K562 (cell line): Measurements from ENCODE around the gene PRR11. TPM values are rescaled to one million over a fixed set of nuclear protein-coding genes. Genes with fewer than 3 reads are reported as not detected.

Experiments used
- ATAC-seq: fragments of 200-7000 bp; cut with Tn5 transposase; 3 replicates; pipeline ENCODE4 v1.9.1; 2020; ENCODE audit warnings: moderate library complexity
- BruUV-seq: library from RNA; stranded (reverse); fragments of 400-500 nt; replicated peaks from 2 replicates; lab custom pipeline; 2021; lab: Mats Ljungman, UMichigan
- CTCF ChIA-PET: fragments of 300-600 bp; formaldehyde crosslinking; extraction: SDS; loops from one replicate; lab custom pipeline; 2021; ENCODE audit warnings: low intra/inter-chr PET ratio; lab: Yijun Ruan, JAX
- POLR2A ChIA-PET: fragments of 300-600, 350-650 bp; sonication (Branson Sonifier 250); formaldehyde crosslinking; extraction: SDS; loops from one replicate; lab custom pipeline; 2021; ENCODE audit warnings: antibody characterized with exemption, inconsistent platforms; lab: Yijun Ruan, JAX
- DNase-seq, 4 experiments: peaks; one replicate each; pipeline versions ENCODE4 v3.0.0 to v3.0.0-alpha.2; 2011 to 2018; ENCODE audit warnings: low spot score in 3 of 4, mixed read lengths in 3 of 4; ENCODE audit errors: extremely low read depth in 1 of 4
- FAIRE-seq: peaks from 2 replicates; lab custom pipeline; 2011; peaks lifted over from hg19 to GRCh38; lab: Jason Lieb, UNC
- H2AFZ ChIP-seq: 2 replicates; pipeline ENCODE4 v1.6.0; 2011; ENCODE audit warnings: low read depth, low read length, control low read depth, inconsistent platforms
- H3K27ac ChIP-seq: fragments of 200-600 bp; 3 replicates; pipeline ENCODE4 v1.8.0; 2011; ENCODE audit warnings: low read depth, mild to moderate bottlenecking, control low read depth, inconsistent platforms, low read length, moderate library complexity, mixed read lengths; ENCODE audit errors: extremely low read depth
- H3K27me3 ChIP-seq, 2 experiments: fragments of 300-600 bp in 1 of 2; 2 replicates in 1 of 2; 3 replicates in 1 of 2; pipeline versions ENCODE4 v1.6.0 to v1.8.0; 2011; ENCODE audit warnings: inconsistent platforms in 2 of 2, low read length in 2 of 2, mild to moderate bottlenecking in 1 of 2, mixed read lengths in 1 of 2, moderate library complexity in 1 of 2; ENCODE audit not compliant: control insufficient read depth in 2 of 2, insufficient read depth in 2 of 2
- H3K36me3 ChIP-seq: fragments of 300-600 bp; 3 replicates; pipeline ENCODE4 v1.8.0; 2011; ENCODE audit warnings: mild to moderate bottlenecking, low read length, inconsistent platforms; ENCODE audit not compliant: control insufficient read depth, insufficient read depth
- H3K4me1 ChIP-seq, 2 experiments: fragments of 200-600 bp in 1 of 2; replicated peaks in 1 of 2; 2 replicates in 1 of 2; 3 replicates in 1 of 2; pipeline versions ENCODE4 v1.5.1 to v1.8.0; 2011; ENCODE audit warnings: inconsistent platforms in 2 of 2, low read length in 2 of 2, mild to moderate bottlenecking in 1 of 2, mixed read lengths in 1 of 2, moderate library complexity in 1 of 2; ENCODE audit not compliant: control insufficient read depth in 2 of 2, insufficient read depth in 2 of 2
- H3K4me2 ChIP-seq: 2 replicates; pipeline ENCODE4 v1.6.1; 2011; ENCODE audit warnings: low read length, control low read depth, inconsistent platforms, mixed read lengths; ENCODE audit not compliant: insufficient read depth
- H3K4me3 ChIP-seq: fragments of 200-600 bp; sonication (generic), shearing (Covaris generic); 2 replicates; pipeline ENCODE4 v1.5.1; 2016; ENCODE audit warnings: control low read depth, inconsistent platforms
- H3K79me2 ChIP-seq: fragments of 200-600 bp; 3 replicates; pipeline ENCODE4 v1.8.0; 2011; ENCODE audit warnings: low read length, inconsistent platforms; ENCODE audit not compliant: control insufficient read depth, insufficient read depth
- H3K9ac ChIP-seq, 2 experiments: 2 replicates each; pipeline versions ENCODE4 v1.6.0 to v1.6.1; 2011; ENCODE audit warnings: low read depth in 2 of 2, low read length in 2 of 2, control low read depth in 1 of 2, inconsistent platforms in 1 of 2, mild to moderate bottlenecking in 1 of 2, mixed read lengths in 1 of 2; ENCODE audit not compliant: insufficient read depth in 1 of 2
- H3K9me1 ChIP-seq: one replicate; pipeline ENCODE4 v1.6.0; 2011; ENCODE audit warnings: inconsistent platforms, mild to moderate bottlenecking, low read length, moderate library complexity; ENCODE audit not compliant: control insufficient read depth, insufficient read depth
- H3K9me3 ChIP-seq: replicated peaks from 2 replicates; pipeline ENCODE4 v1.5.1; 2011; ENCODE audit warnings: low read depth, low read length, inconsistent platforms; ENCODE audit not compliant: control insufficient read depth, insufficient read depth
- H4K20me1 ChIP-seq: replicated peaks from 2 replicates; pipeline ENCODE4 v1.6.1; 2011; ENCODE audit warnings: low read length, inconsistent platforms, mixed read lengths; ENCODE audit not compliant: control insufficient read depth, insufficient read depth
- ILK ChIP-seq: fragments of 450-650 bp; IDR thresholded peaks from 2 replicates; pipeline ENCODE4 v1.6.1; 2016; ENCODE audit warnings: missing genetic modification characterization, low read depth, mild to moderate bottlenecking, missing compliant biosample characterization, moderate library complexity, borderline replicate concordance
- NR2C2 ChIP-seq, 2 experiments: fragments of 200-800 bp in 1 of 2; sonication (Bioruptor generic) in 1 of 2; sonication (generic) in 1 of 2; formaldehyde crosslinking in 1 of 2; IDR thresholded peaks; 2 replicates each; pipeline versions ENCODE4 v1.6.1 to v1.8.0; 2016 to 2022; ENCODE audit warnings: mild to moderate bottlenecking in 1 of 2, missing compliant biosample characterization in 1 of 2, missing genetic modification characterization in 1 of 2, missing genetic modification reagents in 1 of 2
- PCBP1 ChIP-seq: fragments of 200-400 bp; formaldehyde crosslinking; IDR thresholded peaks from 2 replicates; pipeline ENCODE4 v1.6.1; 2018; ENCODE audit warnings: mild to moderate bottlenecking, low read depth, low read length; ENCODE audit not compliant: poor library complexity, severe bottlenecking
- PTTG1 ChIP-seq: fragments of 450-650 bp; IDR thresholded peaks from 2 replicates; pipeline ENCODE4 v1.6.1; 2016; ENCODE audit warnings: low read depth, mild to moderate bottlenecking, missing genetic modification characterization, missing compliant biosample characterization
- STAG1 ChIP-seq: sonication (generic); formaldehyde crosslinking; IDR thresholded peaks from 2 replicates; pipeline ENCODE4 v1.5.0; 2020; ENCODE audit warnings: missing genetic modification reagents, borderline replicate concordance
- THRA ChIP-seq: fragments of 450-650 bp; IDR thresholded peaks from 2 replicates; pipeline ENCODE4 v1.6.1; 2017; ENCODE audit warnings: mild to moderate bottlenecking, moderate library complexity
- ZBTB11 ChIP-seq, 3 experiments: fragments of 200-800 bp in 1 of 3; fragments of 250-450 bp in 1 of 3; fragments of 450-650 bp in 1 of 3; sonication (Bioruptor Pico) in 1 of 3; sonication (Bioruptor generic) in 1 of 3; formaldehyde crosslinking in 1 of 3; IDR thresholded peaks; 2 replicates each; pipeline versions ENCODE4 v1.6.1 to v1.8.0; 2016 to 2022; ENCODE audit warnings: mild to moderate bottlenecking in 2 of 3, missing genetic modification characterization in 2 of 3, missing compliant biosample characterization in 1 of 3, moderate library complexity in 1 of 3
- ZBTB17 ChIP-seq: fragments of 450-650 bp; formaldehyde crosslinking; IDR thresholded peaks from 2 replicates; pipeline ENCODE4 v1.4.0; 2020; ENCODE audit warnings: mild to moderate bottlenecking
- ZNF431 ChIP-seq: sonication (generic); formaldehyde crosslinking; IDR thresholded peaks from 2 replicates; pipeline ENCODE4 v1.8.0; 2022; ENCODE audit warnings: mild to moderate bottlenecking, missing genetic modification reagents
- WGBS: fragments of 100-300 bp; shearing (Covaris generic); methylation state at CpG from one replicate; pipeline ENCODE4 v1.1.6; 2016; ENCODE audit warnings: low coverage, mixed read lengths; ENCODE audit not compliant: insufficient coverage; ENCODE audit errors: missing lambda C conversion rate; 5-methylcytosine and 5-hydroxymethylcytosine counted together
- in situ Hi-C: fragments of 300-500 bp; cut with MboI; formaldehyde crosslinking; loops from 4 replicates; pipeline ENCODE4 v1.15.0; 2018; ENCODE audit warnings: inconsistent platforms, mixed read lengths
- intact Hi-C: fragments of 100-400 bp; cut with micrococcal nuclease; formaldehyde crosslinking; loops from 2 replicates; pipeline ENCODE4 v1.14.2; 2022
- polyA plus RNA-seq, 8 experiments: library from polyadenylated mRNA; depleted of rRNA in 4 of 8; stranded (reverse) in 5 of 8; unstranded in 3 of 8; fragments of >200 nt; fragmentation: Nextera tagmentation in 2 of 8; fragmentation: Illumina TruSeq in 1 of 8; extraction: Ambion mirVana in 2 of 8; extraction: Trizol in 1 of 8; gene quantifications; 2 replicates each; pipeline versions ENCODE4 v1.2.1 to v1.2.3, GENCODE V29; 2011 to 2014; ENCODE audit warnings: inconsistent platforms in 1 of 8, missing spikeins in 1 of 8
- total RNA-seq, 7 experiments: library from RNA; depleted of rRNA in 6 of 7; stranded (reverse); fragments of >200 nt in 6 of 7; fragmentation: Illumina TruSeq in 2 of 7; extraction: Trizol in 2 of 7; gene quantifications; 2 replicates each; pipeline versions ENCODE4 v1.2.1 to v1.2.3, GENCODE V29; 2011 to 2021; ENCODE audit warnings: low replicate concordance in 1 of 7

The PRR11 gene
- total and polyA plus RNA-seq, 9 of the 15 experiments (the other 6 are each of a cell fraction or from before 2014, with no cell fraction given), result 13.3 to 75.2 (median 46.4) TPM

- in situ Hi-C loops (no loop called here), intact Hi-C loops (no loop called here)
These were observed 40.1 kb upstream of the PRR11 start for GRCh38 chr17:59115474-59115873.

More at GRCh38 chr17:59115474-59115873, 40.1 kb upstream of the PRR11 start:
- peaks cover 12% of the 10 kb centered on the region; the same call in 2 of the 3 replicates for H3K79me2 ChIP-seq
- POLR2A ChIA-PET, result interaction anchor here (0.6 to 1.2 kb wide), 3 partner anchors 8 to 73 kb away, joined by 3 to 5 read pairs (median 5); no protein-coding TSS in a partner anchor
- H2AFZ ChIP-seq, result no peak overlapping the region
- no peaks in the 10 kb centered on the region for H3K27me3 ChIP-seq
- no peak for TF ChIP-seq NR2C2 (CRISPR knock-in tag; IDR thresholded peaks at IDR 0.05)
- no peak for TF ChIP-seq NR2C2 (tag; IDR thresholded peaks at IDR 0.05)
- no peak for TF ChIP-seq STAG1
- no peak for TF ChIP-seq ZBTB17 (CRISPR knock-in tag)
- no peak for TF ChIP-seq PTTG1 (tag)
- no peak for TF ChIP-seq PCBP1
- TF ChIP-seq ZNF431 (CRISPR knock-in tag), result no peak
- no peak for TF ChIP-seq ILK (tag)
- TF ChIP-seq ZBTB11 (CRISPR knock-in tag; IDR thresholded peaks at IDR 0.05), result peak in 1 of 3 experiments; percentile 71; a peak in 1 of 6 replicates
- TF ChIP-seq THRA, result no peak
- no TSS peak for BruUV-seq
- no peak overlapping the region for H3K9ac ChIP-seq
- no peaks in the 10 kb centered on the region for H3K9me3 ChIP-seq
- DNase-seq (no peak), FAIRE-seq (no peak), ATAC-seq (no peak)
- no peaks in the 10 kb centered on the region for H3K9me1 ChIP-seq
- WGBS, result 90% methylated on average over 9 of the region's 9 CpGs
- peaks cover 73% of the 10 kb centered on the region for H3K36me3 ChIP-seq
- no peaks in the 10 kb centered on the region for H3K4me1 ChIP-seq
- no peaks in the 10 kb centered on the region for H4K20me1 ChIP-seq
- H3K27ac ChIP-seq, result no peak overlapping the region
- CTCF ChIA-PET, result no interaction called here
- H3K4me3 ChIP-seq, result no peak overlapping the region
- H3K4me2 ChIP-seq, result no peak overlapping the region
